Measurements from ENCODE around the gene RGS7. TPM values are rescaled to one million over a fixed set of nuclear protein-coding genes. Genes with fewer than 3 reads are reported as not detected.
"Not testable (repeated sequence)": the region's sequence is repeated elsewhere in the genome, so short reads cannot be mapped to it uniquely, and the experiment has no call there.

The RGS7 gene
- total RNA-seq, 4 donors from 2014 or later, result 0.39 TPM; not detected in 3

- no peak overlapping the region for H3K27ac ChIP-seq
- TF ChIP-seq CTCF (IDR thresholded peaks at IDR 0.05), result no peak
- TF ChIP-seq POLR2A (IDR thresholded peaks at IDR 0.05), result no peak
- H3K36me3 ChIP-seq, result no peaks in the 10 kb centered on the region
- H3K4me3 ChIP-seq (replicated peaks in 1 of 3), result no peak overlapping the region
- WGBS, 2 donors, result 78% methylated on average over 3 of the region's 3 CpGs
- DNase-seq, result no peak
- intact Hi-C loops (cut with DNase I), result no loop called here
- H3K9me3 ChIP-seq, result no peaks in the 10 kb centered on the region
- no peaks in the 10 kb centered on the region for H3K4me1 ChIP-seq
- no peaks in the 10 kb centered on the region for H3K27me3 ChIP-seq
These were observed 266.2 kb downstream of the RGS7 start for GRCh38 chr1:241090798-241091197.

- H3K9me3 ChIP-seq; H3K4me1 ChIP-seq; DNase-seq; H3K27ac ChIP-seq; H3K4me3 ChIP-seq (replicated peaks in 1 of 3); H3K36me3 ChIP-seq; intact Hi-C loops (cut with DNase I); H3K27me3 ChIP-seq: not testable (repeated sequence)
- WGBS, 2 donors, result 67 to 78% methylated on average over 1 of the region's 1 CpG
These were observed 267.9 kb downstream of the RGS7 start for GRCh38 chr1:241089066-241089465.

GRCh38 chr1:241088075-241088474 is 268.9 kb downstream of the RGS7 start:
- H3K36me3 ChIP-seq; H3K27me3 ChIP-seq; H3K27ac ChIP-seq; DNase-seq; H3K9me3 ChIP-seq; H3K4me1 ChIP-seq; intact Hi-C loops (cut with DNase I); H3K4me3 ChIP-seq (replicated peaks in 1 of 3): not testable (repeated sequence)
- 78 to 82% methylated on average over 2 of the region's 2 CpGs for WGBS, 2 donors

- TF ChIP-seq CTCF (IDR thresholded peaks at IDR 0.05) (no peak), POLR2A (IDR thresholded peaks at IDR 0.05) (no peak)
- H3K4me3 ChIP-seq (replicated peaks in 1 of 3), result no peak overlapping the region
- intact Hi-C loops (cut with DNase I), result no loop called here
- no peak for DNase-seq
- WGBS, 2 donors, result 72 to 78% methylated on average over 6 of the region's 6 CpGs
- no peaks in the 10 kb centered on the region for H3K27me3 ChIP-seq
- no peaks in the 10 kb centered on the region for H3K36me3 ChIP-seq
- no peak overlapping the region for H3K27ac ChIP-seq
- H3K9me3 ChIP-seq, result no peaks in the 10 kb centered on the region
- no peaks in the 10 kb centered on the region for H3K4me1 ChIP-seq
These were observed 270.3 kb downstream of the RGS7 start for GRCh38 chr1:241086686-241087085.

GRCh38 chr1:241083285-241083684 is 273.7 kb downstream of the RGS7 start:
- WGBS, 2 donors, result 84 to 85% methylated on average over 3 of the region's 3 CpGs
- no peaks in the 10 kb centered on the region for H3K4me1 ChIP-seq
- DNase-seq, result no peak
- intact Hi-C loops (cut with DNase I), result no loop called here
- H3K36me3 ChIP-seq, result no peaks in the 10 kb centered on the region
- H3K4me3 ChIP-seq (replicated peaks in 1 of 3), result no peak overlapping the region
- H3K27ac ChIP-seq, result no peak overlapping the region
- H3K27me3 ChIP-seq, result no peaks in the 10 kb centered on the region
- TF ChIP-seq POLR2A (IDR thresholded peaks at IDR 0.05) (no peak), CTCF (IDR thresholded peaks at IDR 0.05) (no peak)
- H3K9me3 ChIP-seq, result no peaks in the 10 kb centered on the region

- H3K36me3 ChIP-seq, result no peaks in the 10 kb centered on the region
- no peak overlapping the region for H3K4me3 ChIP-seq (replicated peaks in 1 of 3)
- DNase-seq, result no peak
- H3K9me3 ChIP-seq, result no peaks in the 10 kb centered on the region
- H3K27me3 ChIP-seq, result no peaks in the 10 kb centered on the region
- H3K27ac ChIP-seq, result no peak overlapping the region
- TF ChIP-seq POLR2A (IDR thresholded peaks at IDR 0.05) (no peak), CTCF (IDR thresholded peaks at IDR 0.05) (no peak)
- no peaks in the 10 kb centered on the region for H3K4me1 ChIP-seq
- WGBS, 2 donors, result 64 to 69% methylated on average over 2 of the region's 2 CpGs
- intact Hi-C loops (cut with DNase I), result no loop called here
These were observed 275.5 kb downstream of the RGS7 start for GRCh38 chr1:241081473-241081872.

Measured in thyroid gland (tissue), 4 donors.